Activated T-cell treated with anti-CD3 and anti-CD28 coated beads for 4 hours (primary cell): ENCODE results near the gene OCEL1.

Experiments
- DNase-seq: peaks from one replicate; pipeline ENCODE4 v3.0.0-alpha.2; 2020

OCEL1 gene

GRCh38 chr19:17210296-17210695, 15.7 kb upstream of the OCEL1 start:
- DNase-seq, result no peak

- DNase-seq, result no peak
These were observed 14.2 kb upstream of the OCEL1 start for GRCh38 chr19:17211547-17212446.

GRCh38 chr19:17213334-17213733, 12.7 kb upstream of the OCEL1 start:
- DNase-seq, result no peak

- no peak for DNase-seq
These were observed 11.4 kb upstream of the OCEL1 start for GRCh38 chr19:17214508-17215126.

- DNase-seq, result peak; percentile 75
These were observed 10.7 kb upstream of the OCEL1 start, which contains the start of gene USE1 for GRCh38 chr19:17215127-17215971. Gene USE1 (plus strand): TSS chr19:17215357. CDS start chr19:17215406, 49 bp downstream.

GRCh38 chr19:17216058-17216670, 9.9 kb upstream of the OCEL1 start:
- DNase-seq, result no peak

GRCh38 chr19:17219286-17219685, 6.7 kb upstream of the OCEL1 start:
- no peak for DNase-seq

GRCh38 chr19:17220207-17220758, 5.7 kb upstream of the OCEL1 start:
- no peak for DNase-seq

GRCh38 chr19:17225053-17225452, 973 bp upstream of the OCEL1 start:
- no peak for DNase-seq

GRCh38 chr19:17227798-17228367, 1.9 kb downstream of the OCEL1 start:
- DNase-seq, result no peak

GRCh38 chr19:17229890-17230289, 3.9 kb downstream of the OCEL1 start:
- no peak for DNase-seq

GRCh38 chr19:17232258-17232657, 6.2 kb downstream of the OCEL1 start:
- no peak for DNase-seq

GRCh38 chr19:17234911-17235299, 8.9 kb downstream of the OCEL1 start:
- DNase-seq, result peak; percentile 50

GRCh38 chr19:17235300-17235970, 9.4 kb downstream of the OCEL1 start:
- DNase-seq, result peak; percentile 51

GRCh38 chr19:17235971-17236777, 10.1 kb downstream of the OCEL1 start:
- DNase-seq, result no peak

- no peak for DNase-seq
These were observed 11.0 kb downstream of the OCEL1 start for GRCh38 chr19:17236811-17237543.

GRCh38 chr19:17237747-17238706, 12.0 kb downstream of the OCEL1 start:
- DNase-seq, result no peak

GRCh38 chr19:17240062-17240752, 14.2 kb downstream of the OCEL1 start:
- DNase-seq, result no peak
